HK-2 (cell line): ENCODE data around the gene FARS2.

Experiments
- DNase-seq: peaks from one replicate; pipeline ENCODE4 v3.0.0-alpha.2; 2018; ENCODE audit not compliant: unreplicated experiment

FARS2 gene

DNA sequence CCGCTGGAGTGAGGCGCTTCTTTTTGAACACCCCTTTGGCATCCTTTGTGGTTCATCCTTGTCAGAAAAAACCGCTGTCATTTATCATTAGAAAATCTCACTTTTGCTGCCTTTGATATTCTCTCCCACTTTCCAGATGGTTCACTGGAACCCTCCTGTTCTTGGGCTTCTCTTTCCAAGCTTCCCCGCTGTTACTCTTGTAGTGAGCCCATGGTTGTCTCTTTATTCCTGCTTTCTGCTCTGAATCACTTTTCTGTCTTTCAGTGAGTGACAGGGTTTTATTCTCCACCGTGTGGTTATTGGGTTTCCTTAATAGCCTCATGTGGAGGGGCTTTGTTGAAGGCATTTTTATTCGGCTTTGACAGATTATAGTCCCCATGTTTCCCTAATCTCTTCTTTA, 117.0 kb downstream of the FARS2 start:
- no peak for DNase-seq

DNA sequence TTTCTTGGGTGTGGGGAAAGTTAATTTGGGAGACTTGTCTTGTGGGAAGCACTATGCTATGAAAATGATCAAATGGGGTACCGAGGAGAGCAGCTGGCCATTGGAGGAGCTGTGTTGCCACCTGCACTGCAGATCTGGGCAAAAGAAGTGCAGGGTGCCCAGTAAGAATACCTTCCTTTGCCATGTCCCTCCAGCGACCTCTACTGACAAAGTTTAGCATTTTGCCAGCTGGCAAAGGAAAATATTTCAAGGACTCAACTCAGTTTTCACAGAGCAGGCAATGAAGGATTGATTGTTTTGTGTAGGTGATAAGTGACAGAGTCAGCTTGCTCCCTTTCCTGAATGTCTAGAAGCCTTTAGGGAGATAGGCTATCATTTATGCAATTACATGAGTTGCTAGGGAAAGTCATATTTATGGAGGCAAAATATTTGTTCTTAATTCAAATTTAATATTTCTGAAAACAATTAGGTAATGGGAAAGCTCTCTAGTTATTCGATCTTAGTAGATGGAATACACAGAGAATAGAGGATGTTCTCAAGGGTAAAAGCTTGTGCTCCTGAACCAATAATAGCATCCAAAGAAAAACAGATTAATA, 118.4 kb downstream of the FARS2 start:
- DNase-seq = no peak

DNA sequence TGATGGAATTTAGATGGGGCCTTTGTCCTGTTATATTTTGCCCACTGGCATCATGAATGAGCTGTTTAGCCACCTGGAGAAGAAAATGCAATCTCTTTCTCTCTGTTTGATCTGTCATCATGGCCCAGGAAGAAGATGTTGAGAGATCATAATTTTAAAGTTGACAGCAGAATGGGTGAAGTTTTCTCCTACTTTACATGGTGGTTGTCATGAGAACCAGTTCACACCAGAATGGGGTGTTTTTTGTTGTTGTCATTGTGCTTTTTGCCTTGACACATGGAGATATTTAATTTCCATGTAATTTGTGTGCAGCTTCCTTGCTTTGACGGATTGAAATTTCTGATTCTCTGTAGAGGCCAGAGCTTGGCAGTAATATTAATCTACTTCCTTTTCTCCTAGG, 122.5 kb downstream of the FARS2 start:
- no peak for DNase-seq

DNA sequence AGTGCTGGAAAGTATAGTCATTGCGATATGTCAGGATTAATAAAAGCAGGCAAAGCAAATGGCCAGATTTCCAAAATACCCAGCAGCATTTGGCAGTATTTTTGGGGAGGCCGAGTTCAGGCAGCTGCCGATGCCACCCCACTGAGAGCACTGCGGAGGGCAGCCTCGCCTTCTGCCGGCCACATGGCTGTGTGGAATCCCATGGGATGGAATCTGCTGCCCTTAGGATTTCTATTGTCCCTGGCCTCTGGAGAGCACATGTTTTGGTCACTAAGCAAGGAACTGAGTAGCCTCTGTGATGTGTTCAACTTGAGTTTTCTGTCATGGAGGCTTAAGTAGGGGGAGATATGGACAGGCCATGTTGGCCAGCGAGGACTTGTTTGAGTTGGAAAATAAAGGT, 123.0 kb downstream of the FARS2 start:
- DNase-seq = no peak

DNA sequence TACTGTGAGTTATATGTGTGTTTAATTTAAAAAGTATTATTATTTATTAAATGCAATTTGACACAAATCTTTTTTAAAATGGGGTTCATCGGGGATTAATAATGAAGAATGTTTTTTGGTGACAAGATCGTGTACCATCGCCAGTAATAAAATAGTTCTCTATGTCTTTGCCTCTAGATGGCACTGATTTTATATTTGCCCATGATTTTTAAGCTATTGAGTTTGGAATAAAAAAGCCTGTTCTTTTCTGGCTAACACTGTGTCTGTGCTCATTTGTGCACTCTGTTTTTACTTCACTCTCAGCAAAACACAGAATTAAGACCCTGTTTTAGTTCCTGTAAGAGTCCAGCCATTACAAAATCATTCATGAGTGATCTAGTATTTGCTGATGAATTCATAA, 127.0 kb downstream of the FARS2 start:
- DNase-seq = no peak

DNA sequence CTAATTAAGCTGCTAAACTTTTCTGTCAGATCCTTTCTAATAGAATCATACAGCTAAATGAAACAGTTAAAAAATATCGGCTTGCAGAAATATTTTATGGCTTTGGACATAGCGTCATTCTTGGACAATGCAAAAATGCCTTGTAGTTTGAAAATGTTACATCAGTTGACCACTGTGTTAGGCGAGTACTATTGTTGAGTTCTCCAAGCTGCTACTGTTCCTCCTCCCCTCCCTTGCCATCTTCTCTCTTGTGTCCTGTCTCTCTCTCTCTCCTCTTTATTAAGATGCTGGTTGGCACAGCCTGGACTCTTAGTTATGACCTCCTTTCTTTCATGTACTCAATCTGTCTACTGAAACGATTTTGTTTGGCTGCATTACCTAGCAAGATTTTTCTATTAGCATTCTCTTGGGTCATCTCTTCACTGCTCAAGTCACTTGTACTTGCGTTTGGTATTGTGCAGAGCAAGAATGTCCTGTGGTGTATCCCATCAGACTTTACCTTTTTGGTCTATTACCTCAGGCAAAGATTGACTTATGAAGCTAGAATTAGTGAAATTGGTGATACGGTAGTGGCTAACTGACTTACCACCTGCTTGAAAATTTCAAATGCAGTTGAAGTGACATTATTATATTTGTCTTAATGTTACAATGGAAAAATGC, 127.9 kb downstream of the FARS2 start:
- DNase-seq = no peak

DNA sequence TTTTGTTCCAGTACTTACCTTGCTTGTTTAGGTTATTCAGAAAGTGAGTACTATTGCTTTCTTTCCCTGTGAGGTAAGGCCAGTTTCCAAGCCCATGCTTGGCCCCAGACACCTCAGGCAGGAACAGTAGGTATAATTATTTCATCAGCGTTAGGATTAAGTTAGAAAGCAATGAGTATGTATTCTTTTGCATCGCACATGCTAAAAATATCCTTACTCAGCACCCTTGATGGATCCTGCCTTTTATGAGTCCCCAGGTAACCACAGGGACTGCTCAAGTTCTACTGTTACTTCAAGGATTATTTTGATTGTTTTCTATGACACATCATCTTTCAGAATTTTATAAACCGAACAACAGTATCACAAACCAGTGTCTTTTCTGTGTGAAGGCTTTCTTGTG, 128.9 kb downstream of the FARS2 start:
- no peak for DNase-seq

DNA sequence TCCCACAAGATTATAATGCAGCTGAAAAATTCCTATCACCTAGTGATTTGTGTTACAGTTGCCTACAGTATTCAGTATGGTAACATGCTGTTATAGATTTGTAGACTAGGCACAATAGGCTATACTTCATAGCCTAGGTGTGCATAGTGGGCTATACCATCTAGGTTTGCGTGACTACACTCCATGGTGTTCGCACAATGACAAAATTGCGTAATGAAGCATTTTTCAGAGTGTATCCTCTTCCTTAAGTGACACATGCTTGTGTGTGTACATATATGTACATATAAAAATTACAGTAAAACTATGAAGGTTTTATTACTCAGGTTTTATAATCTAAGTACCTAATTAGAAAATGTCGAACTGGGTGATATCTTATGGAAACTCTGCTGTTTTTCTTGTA, 133.0 kb downstream of the FARS2 start:
- DNase-seq = no peak

DNA sequence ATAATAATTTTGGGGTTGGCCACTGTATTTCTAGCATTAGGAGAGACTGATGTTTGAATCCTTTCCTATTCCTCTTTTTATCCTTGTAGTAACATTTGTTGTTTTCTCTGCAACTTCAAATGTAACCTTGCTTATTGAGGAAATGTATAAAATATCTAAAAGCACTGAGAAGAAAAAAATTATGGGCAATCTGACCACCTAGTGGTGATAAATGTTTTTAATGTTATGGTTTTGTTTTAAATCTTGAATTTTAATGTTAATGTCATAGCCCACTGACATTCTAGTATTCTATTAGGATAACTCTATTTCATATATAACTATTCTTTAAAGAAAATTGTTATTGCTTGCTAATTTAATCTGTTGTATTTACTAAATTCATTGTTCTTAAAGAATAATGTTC, 134.4 kb downstream of the FARS2 start:
- no peak for DNase-seq

DNA sequence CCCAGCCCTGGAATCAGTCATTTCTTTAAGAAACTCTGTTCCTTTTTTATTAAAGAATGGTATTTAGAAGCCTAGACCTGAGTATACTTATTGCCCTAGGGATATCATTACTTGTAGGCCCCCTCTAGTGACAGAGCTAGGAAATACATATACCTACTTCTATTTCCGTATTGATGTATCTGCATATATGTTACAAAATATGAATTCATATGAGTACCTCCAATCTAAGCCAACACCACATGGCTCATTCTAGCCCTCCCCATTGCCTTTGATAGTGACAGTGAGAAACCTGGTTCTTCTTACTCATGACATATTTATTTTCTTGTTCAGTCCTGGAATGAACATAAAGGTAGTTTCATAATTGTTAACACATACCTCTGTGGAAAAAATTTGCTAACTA, 137.2 kb downstream of the FARS2 start:
- no peak for DNase-seq

DNA sequence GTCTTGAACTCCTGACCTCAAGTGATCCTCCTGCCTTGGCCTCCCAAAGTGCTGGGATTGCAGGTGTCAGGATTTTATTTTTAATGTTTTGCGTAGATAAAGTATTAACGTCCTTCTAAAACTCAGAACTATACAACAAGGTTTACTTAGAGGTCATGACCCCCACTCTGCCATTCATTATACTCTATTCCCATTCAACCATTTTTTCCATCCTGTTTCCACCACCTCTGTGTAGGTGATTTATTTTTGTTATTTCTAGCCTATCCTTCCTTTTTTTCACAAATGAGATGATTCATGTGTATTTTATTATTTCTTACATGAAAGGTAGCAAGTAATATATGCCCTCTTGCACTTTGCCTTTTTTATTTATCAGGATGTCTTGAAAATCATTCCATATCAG, 138.1 kb downstream of the FARS2 start:
- DNase-seq = no peak

DNA sequence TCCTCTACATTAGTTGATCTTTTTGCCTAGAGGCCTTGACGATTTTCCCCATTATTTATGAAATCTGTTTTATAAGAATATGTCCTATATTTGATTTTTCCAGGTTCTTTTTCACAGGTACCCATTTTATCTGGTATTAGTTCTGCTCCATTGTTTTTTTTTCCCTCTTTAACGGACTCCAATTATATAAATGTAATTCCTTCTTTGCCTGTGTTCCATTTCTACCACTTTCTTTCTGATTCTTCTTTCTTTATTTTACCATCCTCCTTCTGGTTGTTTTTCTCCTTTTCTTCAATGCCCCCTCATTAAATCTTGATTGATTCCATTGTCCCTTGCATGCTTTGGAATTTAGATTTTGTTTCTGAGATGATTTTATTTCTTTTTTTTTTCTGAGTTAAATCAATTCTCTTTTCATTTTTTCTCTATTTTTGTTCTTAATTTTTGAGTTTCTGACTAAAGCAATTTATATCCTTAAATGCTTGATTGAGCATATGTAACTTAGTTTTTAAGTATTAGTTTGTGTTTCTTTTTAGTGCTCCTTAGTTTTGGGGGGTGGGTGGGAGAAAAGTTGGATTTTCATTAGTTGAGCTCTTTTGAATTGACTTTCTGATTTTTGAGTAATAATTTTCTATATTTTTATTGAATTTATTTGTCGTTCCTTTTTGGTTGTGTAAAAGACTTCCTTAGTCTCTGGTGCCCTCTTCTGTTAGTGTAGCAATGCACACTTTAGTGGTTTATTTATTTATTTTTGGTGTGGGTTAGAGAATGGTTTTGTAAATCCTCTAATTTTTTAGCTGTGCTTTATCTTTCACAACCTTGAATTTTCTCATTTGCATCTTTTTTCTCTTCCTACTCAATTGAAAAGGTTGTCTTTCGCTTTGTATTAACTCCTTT, 140.8 kb downstream of the FARS2 start:
- no peak for DNase-seq

DNA sequence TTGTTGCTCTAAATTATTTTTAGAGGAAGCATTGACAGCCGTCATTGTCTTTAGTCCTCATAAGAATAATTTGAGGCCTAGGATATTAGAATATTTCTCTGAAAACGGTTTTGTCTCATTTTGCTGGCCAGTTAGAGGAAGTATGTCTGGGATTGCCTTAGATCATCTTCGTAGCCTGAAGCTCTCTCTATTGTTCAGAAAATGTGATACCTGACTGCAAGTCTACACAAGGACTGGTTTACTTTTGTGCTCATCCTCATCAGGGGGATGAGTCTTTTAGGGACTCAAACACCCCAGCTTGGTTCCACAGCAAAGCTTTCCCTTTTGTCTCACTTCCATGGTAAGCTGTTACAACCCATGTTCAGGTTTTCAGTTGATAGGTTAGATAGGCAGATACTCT, 141.8 kb downstream of the FARS2 start:
- no peak for DNase-seq

DNA sequence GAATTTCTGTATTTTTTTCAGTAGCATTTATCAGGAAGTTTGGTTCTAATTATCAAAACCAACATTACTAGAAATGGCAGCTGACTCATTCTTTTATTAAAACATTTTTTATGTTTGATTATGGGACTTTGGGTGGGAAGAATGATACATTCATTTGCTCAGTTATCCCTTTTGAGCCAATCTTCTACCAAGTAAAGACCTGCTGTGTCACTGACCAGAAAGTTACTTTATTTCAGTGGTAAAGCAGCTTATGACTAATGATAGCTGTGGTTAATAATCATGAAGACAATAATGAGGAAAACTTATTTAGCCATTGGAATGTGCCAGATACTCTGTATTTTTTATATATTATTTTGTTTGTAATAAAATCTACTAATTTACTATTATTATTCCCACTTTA, 142.3 kb downstream of the FARS2 start:
- no peak for DNase-seq

DNA sequence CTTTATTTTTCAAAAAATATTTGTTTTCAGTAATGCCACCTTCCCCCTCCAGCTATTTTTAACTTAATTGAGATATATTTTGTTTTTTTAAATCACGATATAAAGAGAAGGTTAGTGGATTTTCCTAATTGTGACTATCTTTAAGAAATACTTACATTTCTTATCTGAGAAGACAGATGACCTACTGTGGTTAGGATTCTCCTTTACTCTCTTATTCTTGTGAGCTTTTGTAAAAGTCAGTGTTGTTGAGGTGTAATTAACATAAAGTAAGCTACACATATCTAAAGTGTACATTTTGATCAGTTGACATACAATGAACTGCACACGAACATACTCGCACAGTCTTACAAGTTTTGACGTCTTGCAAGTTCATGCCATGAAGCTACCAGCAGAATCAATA, 144.7 kb downstream of the FARS2 start:
- DNase-seq = no peak

DNA sequence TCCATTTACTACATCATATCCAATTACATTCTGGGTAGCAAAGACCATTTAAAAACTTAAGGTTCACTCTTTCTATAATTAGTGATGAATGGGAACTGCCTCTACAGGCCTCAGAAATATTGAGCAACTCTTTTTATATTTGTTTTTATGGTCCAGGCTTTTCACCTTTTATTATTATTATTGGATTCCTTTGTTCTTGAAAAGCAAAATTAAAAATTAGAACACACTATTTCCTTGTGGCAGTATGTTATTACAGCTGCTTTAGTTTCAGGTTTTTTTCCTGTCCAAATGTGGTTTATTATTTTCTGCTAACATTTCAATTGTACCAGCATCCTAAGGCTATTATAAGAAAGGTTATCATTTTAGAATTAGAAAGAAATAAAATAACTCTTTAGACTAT, 150.1 kb downstream of the FARS2 start:
- DNase-seq = no peak

DNA sequence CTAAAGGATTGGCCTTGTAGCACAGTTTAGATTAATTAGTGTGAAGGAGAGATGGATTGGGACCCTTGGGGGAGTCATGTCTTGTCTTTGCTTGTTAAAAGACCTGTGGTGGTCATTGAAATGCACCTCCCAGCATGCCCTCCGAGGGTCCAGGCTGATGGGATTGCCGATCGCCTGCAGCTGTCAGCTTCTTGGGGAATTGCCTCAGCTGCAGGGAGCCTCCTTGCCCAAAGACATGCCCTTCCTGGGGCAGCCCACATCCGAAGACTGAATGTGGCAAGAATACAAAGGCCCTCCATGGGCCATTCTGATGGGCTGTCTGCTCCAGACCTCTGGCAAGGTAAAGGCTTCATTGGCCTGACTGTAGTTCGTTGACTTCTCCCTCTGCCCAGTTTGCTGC, 150.7 kb downstream of the FARS2 start:
- DNase-seq = no peak

DNA sequence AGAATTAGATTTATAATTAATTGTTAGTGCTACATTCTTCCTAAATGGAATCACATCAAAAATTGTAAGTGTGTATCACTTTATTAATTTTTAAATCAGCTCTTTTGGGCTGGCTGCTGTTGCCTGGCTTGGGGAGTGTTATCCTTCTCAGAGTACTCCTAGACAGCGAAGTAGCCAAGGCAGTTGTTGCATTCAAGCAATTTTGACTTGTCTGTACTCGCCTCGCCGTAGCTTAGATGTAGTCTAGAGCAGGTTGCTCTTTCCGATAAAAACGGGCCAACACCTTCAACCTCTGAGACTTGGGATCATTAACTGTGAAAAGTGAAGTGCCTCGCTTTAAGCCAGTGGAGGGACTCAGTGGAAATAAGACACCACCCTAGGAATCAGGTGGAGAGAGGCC, 151.3 kb downstream of the FARS2 start:
- no peak for DNase-seq

DNA sequence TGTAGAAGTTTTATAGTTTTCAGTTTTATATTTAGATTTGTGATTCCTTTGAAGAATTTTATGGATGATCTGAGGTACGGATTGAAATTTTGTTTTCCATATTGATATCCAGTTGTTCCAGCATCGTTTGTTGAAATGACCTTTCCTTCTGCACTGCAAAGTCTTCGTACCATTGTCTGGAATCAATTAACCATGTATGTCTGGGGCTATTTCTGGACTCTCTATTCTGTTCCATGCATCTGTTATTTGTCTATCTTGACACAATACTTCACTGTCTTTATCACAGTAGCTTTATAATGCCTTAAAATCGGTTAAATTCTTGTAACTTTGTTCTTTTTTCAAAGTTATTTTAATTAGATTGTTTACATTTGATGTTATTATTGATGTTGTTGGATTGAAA, 154.9 kb downstream of the FARS2 start:
- no peak for DNase-seq

DNA sequence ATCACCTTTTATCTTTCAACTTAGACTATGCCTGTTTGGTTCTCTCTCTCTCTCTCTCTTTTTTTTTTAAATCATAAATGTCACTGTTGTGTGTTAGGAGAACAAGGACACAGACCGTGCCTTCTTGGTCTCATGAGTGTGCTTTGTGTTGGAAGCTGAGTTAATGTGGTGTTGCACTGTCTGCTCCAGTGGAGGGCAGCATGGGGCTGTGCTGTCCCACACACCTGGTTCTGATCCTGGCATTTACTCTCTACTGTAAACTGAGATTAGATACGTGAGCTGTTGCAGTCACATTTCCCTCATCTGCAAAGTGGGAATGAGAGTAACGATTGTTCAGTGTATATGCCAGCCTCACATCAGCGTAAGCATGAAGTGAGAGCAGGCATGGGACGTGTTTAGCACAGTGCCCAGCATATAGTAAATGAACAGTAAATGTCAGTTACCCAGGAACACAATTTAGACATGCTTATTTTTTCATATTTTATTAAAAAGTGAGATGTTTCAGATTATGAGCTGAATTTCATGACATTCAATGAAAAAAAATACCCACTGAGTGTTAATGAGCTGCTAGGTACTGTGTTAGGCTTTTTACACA, 161.1 kb downstream of the FARS2 start:
- peak; percentile 15 for DNase-seq

DNA sequence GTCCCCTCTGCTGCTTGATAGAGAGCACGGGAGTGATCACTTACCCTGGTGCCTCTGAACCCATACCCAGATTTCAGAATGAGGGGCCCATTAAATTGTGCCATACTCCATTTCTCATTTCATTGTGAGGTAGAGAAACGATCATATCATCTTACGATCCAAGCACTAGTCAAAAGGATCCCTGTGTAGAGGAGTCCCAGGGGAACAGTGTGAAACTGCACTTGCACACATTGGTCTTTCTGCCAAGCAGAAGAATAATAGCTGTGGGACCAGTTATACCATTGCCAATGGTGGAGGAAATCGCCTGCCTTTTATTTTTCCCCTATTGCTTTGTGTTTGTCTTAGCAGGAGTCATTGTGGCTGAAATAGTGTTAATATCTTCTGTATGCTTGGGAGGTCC, 161.9 kb downstream of the FARS2 start:
- DNase-seq = no peak

DNA sequence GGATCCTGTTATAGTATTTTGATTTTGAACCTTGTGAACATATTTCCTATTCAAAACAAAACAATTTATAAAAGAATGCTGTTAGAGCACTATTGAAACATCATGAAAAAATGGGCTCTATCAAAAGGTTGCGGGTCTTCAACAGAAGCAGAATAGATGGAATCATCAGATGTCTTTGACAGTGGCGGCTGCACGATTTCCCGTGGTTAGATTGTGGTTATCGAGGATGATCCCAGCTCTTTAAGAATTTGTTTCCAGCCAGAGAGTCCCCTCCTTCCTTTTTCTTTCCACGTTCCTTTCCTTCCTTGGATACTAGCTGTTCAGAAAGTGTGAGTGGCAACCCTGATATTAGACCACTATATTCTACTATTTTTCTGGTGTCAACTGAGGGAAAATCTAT, 163.4 kb downstream of the FARS2 start:
- DNase-seq = no peak

DNA sequence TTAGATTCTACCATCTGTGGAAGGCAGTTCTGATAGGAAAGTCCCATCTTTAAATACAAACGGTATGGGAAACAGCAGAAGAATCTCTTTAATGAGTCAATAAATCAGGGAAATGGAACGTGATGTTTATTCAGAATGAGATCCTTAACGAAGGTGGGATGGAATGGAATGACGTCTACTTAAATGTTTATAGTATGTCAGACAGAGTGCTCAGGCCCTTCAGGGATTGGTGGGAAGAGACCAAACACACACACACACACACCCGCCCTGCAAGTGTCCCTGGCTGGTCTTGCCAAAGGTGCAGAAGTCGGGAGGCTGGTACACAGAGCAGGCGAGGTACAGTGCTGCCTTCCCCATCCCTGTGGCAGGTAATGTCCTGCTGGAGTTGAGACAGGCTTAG, 164.0 kb downstream of the FARS2 start:
- no peak for DNase-seq
